ENCODE data around the gene KRTAP19-7.

KRTAP19-7 gene, protein sequence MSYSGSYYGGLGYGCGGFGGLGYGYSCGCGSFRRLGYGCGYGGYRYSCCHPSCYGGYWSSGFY

DNA sequence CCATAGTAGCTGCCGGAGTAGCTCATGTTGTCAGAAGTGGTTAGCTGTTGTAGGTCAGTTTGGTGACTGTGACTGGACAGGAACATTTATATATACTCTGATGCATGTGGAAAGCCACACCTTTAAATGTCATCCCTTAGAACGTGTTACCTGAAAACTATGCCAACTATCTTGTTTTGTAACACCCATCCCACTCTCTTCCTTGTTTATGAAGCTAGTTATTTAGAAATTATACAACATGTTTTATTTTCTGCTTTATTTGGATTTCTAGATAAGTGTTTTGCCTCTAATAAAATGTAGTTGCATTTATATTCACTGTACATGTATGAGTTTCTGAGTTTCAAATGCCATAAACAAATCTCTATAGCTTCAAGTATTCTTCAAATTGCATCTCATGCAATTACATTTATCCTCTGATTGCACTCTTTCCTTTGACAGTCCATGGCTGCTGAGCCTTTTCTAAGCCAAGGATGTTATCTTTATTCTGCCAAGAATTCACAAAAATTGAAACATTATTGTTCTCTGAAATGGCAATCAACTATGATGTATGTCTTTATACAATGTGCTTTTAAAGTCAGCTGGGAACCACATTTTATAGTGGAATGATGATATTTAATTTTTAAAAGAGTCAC lies at the start of gene KRTAP19-7:
Gene KRTAP19-7 (minus strand): TSS at position 51 of the 632 bp plus-strand sequence. CDS start 25 bp downstream, at position 26.
- DNase-seq = no peak

DNA sequence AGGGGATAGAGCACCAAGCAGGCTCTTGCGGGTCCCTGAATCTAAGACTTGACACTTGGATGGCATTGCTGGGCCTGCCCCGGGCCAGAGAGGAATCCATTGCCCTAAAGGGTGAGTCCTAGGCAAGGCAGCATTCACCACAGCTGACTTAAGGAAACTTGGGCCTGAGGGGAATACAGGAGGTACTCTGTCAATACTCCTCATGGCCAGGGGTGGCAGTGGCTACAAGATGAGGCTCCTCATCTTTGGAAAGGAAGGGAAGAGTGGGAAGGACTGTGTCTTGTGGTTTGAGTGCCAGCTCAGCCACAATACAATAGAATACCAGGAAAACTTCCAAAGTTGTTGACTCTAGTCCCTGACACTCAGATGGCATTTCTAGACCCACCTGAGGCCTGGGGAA lies 44.9 kb upstream of the KRTAP19-7 start:
- no peak for DNase-seq

DNA sequence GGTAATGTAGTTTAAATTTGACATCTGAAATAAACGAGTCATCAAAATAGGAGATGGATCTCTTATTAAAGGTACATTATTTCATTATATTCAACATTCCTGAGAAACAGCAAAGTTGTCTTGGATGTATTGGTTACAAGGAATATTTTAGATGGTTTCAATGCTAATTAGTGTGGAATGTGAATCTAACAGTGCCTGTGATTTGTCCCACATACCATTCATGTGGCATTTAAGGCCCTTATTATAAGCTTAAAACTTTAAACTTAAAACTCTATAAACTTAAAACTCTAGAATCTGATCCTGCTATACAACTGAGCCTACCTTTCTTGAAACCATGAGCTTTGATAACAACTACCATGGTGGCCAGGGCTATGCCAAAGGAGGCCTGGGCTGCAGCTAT lies 39.7 kb upstream of the KRTAP19-7 start, which contains the start of gene KRTAP22-1:
Gene KRTAP22-1 (plus strand): TSS at position 301 of the 400 bp plus-strand sequence.
- no peak for DNase-seq

DNA sequence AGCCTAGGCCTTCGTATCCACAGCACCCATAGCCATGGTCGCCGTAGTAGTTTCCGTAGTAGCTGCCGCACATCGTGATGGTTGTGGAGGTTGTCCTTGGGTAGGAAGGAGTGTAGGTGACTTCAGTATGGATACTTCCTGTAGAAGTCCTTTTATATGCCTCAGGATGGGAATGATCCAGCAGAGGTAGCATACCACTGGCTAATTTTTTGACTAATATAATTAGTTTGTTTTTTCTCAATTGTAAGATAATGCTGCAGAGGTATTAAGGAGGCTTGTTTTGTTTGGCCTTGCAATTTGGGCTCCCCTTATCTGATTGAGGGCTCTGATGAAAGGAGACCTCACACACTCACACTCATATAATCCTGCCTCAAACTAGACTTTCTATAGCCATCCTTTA lies 37.7 kb upstream of the KRTAP19-7 start, which contains the start of gene KRTAP6-2:
Gene KRTAP6-2 (minus strand): TSS at position 101 of the 400 bp plus-strand sequence. CDS start 28 bp downstream, at position 73.
- no peak for DNase-seq

- no peak for DNase-seq
Observed at GRCh38 chr21:30592140-30592539, 31.0 kb upstream of the KRTAP19-7 start, which contains the start of gene KRTAP6-3. Gene KRTAP6-3 (plus strand): TSS chr21:30592440. CDS start chr21:30592446, 6 bp downstream.

- DNase-seq = no peak
Observed at GRCh38 chr21:30590297-30590696, 29.2 kb upstream of the KRTAP19-7 start, which contains the start of gene KRTAP22-2. Gene KRTAP22-2 (minus strand): TSS chr21:30590397.

DNA sequence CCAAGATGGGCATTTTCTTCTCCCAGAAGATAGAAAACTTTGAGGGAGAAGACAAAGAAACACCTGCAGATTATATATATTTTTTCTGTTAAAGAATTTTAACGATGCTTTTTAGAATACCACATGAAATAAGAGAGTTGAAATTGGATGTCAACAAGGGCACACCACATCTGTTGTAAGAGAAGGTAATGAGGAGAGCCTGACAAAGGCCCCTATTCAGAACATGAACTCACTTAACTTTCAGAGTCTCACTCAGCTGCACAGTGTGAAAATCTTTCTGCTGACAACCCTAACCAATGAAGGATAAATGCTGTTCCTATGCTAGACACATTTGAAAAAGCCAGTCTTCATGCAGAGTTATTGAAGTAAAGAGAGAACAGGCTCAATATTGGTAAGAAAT lies 21.8 kb upstream of the KRTAP19-7 start:
- no peak for DNase-seq

DNA sequence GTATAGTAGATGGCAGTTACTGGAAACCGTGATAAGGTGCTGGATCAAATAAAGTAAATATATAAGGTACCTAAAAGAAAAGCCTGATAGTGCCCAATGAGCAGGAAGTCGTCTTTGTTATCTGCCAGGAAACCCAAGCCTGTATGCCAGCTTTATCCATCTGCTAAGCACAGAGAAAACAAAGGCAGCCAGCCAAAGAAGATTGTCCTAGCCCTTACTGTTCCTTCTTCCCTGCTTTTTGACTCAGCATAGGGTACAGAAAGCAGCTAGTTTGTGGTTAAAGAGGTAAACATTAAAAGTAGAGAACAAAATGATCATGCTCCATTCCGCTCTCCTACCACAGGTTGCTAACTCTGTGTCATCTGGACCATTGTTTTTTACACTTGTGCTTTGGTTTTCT lies 19.0 kb upstream of the KRTAP19-7 start:
- no peak for DNase-seq

GRCh38 chr21:30579346-30579745 lies 18.2 kb upstream of the KRTAP19-7 start:
- no peak for DNase-seq

- DNase-seq = peak; percentile 15
Observed at GRCh38 chr21:30577766-30578165, 16.7 kb upstream of the KRTAP19-7 start.

- DNase-seq = no peak
Observed at GRCh38 chr21:30567617-30568016, 6.5 kb upstream of the KRTAP19-7 start.

DNA sequence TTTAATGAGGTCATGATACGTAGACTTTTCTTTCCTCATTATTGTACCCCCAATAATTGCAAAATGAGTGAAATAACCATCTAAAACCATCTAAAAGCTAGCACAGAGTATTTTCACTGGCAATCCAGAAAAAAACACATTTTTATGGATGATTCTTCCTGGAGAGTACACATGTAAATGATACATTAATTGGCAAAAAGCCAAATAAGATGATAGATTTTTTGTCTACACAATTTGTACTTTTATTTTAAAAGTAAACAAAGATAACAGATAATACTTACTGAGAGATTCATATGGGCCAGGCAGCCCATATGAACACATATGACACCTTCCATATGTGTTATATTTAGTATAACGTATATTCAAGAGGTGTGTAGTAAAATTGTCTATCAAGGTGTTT lies 2.5 kb upstream of the KRTAP19-7 start:
- no peak for DNase-seq

DNA sequence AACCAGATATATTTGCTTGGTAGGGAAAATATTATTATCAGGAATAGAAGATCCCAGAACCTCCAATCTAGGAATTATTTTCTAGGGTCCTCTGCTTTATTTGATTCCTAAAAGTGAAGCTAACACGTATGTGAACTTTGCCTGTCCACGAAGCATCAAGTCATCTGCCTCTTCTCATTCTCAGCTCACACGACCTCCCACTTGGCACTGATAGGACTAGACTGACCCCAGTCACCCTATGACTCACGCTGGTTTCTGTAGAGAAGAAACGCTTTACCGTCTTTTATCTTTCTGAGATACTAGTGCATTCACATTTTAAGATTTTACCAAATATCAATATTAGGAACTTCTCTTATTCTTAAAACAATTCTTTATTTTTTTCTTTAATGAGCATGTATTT lies 2.0 kb upstream of the KRTAP19-7 start:
- no peak for DNase-seq

GRCh38 chr21:30561957-30562356 lies 843 bp upstream of the KRTAP19-7 start:
- no peak for DNase-seq

- DNase-seq = no peak
Observed at GRCh38 chr21:30555095-30555494, 6.0 kb downstream of the KRTAP19-7 start.

DNA sequence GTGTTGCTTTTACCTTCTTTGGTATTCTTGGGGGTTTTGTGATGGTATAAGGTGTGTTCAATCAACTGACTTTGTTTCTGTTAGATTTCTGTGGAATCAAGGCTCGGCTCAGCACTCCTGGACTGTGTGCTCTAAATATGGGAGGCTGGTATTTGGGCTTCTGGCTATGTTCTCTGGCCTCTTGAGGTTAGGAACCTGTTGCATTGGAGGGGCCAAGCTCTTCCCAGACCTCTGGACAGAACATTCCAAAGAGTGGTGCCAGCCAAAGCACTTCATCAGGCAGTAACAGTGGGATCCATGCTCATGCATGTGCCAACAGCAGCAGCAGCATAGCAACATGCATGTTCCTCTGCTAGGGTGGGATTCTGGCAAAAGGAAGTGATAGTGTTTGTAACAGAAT lies 8.3 kb downstream of the KRTAP19-7 start:
- no peak for DNase-seq

- no peak for DNase-seq
Observed at GRCh38 chr21:30541764-30542163, 19.4 kb downstream of the KRTAP19-7 start, which contains the start of gene KRTAP19-6. Gene KRTAP19-6 (minus strand): TSS chr21:30541864. CDS start chr21:30541833, 31 bp downstream.

DNA sequence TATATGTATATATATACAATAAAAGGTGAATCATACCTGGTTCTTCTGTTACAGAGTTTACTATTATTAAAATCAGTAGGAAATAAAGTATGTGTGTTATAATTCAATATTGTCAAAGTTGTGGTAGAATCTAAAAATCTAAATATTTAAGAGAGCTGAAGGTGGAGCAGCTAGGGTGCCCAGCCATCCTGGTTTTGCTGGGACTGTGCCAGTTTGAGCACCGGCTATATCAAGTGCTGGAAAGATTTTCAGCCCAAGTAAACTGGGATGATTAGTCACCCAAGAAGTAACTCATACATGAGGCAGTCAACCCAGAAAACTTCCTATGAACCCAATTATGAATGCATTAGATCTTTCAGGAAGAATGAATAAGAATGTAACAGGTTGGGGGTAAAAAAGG lies 42.2 kb downstream of the KRTAP19-7 start:
- DNase-seq = no peak

- no peak for DNase-seq
Observed at GRCh38 chr21:30515681-30516080, 45.4 kb downstream of the KRTAP19-7 start.

Data from NCI-H146 (cell line).